Urinary bladder (tissue), 4 donors: ENCODE data around the gene RNF151. TPM values are rescaled to one million over a fixed set of nuclear protein-coding genes. Genes with fewer than 3 reads are reported as not detected.
A peak's percentile ranks its signal among the peaks of the same experiment; 100 is the strongest.
"Not testable (repeated sequence)": the region's sequence is repeated elsewhere in the genome, so short reads cannot be mapped to it uniquely, and the experiment has no call there.

Source experiments
- DNase-seq: peaks from one replicate; pipeline ENCODE4 v3.0.0-alpha.2; 2015; ENCODE audit errors: extremely low spot score
- H3K27ac ChIP-seq: one replicate; pipeline ENCODE4 v1.5.1; 2013; ENCODE audit warnings: low read depth, mild to moderate bottlenecking, moderate library complexity
- H3K36me3 ChIP-seq: one replicate; pipeline ENCODE4 v1.6.1; 2013; ENCODE audit warnings: mild to moderate bottlenecking, moderate library complexity; ENCODE audit not compliant: insufficient read depth
- H3K4me1 ChIP-seq: one replicate; pipeline ENCODE4 v1.6.1; 2013; ENCODE audit warnings: mild to moderate bottlenecking, moderate library complexity; ENCODE audit not compliant: insufficient read depth
- H3K4me3 ChIP-seq: one replicate; pipeline ENCODE4 v1.5.1; 2013; ENCODE audit warnings: low read depth, low read length
- WGBS: extraction: QIAGEN DNeasy Blood & Tissue Kit; methylation state at CpG from one replicate; pipeline ENCODE4 v1.1.7; 2013; 5-methylcytosine and 5-hydroxymethylcytosine counted together
- polyA plus RNA-seq: library from polyadenylated mRNA; stranded (reverse); fragments of 200-250 nt; gene quantifications from one replicate; pipeline ENCODE4 v1.2.3, GENCODE V29; 2013
- total RNA-seq: library from RNA; depleted of rRNA; stranded (reverse); fragments of >200 nt; gene quantifications from one replicate; pipeline ENCODE4 v1.2.3, GENCODE V29; 2014
- donor health status: healthy with polysubstance abuse.
- donor health status: healthy.

The RNF151 gene
- total and polyA plus RNA-seq, 2 donors, result not detected

DNA sequence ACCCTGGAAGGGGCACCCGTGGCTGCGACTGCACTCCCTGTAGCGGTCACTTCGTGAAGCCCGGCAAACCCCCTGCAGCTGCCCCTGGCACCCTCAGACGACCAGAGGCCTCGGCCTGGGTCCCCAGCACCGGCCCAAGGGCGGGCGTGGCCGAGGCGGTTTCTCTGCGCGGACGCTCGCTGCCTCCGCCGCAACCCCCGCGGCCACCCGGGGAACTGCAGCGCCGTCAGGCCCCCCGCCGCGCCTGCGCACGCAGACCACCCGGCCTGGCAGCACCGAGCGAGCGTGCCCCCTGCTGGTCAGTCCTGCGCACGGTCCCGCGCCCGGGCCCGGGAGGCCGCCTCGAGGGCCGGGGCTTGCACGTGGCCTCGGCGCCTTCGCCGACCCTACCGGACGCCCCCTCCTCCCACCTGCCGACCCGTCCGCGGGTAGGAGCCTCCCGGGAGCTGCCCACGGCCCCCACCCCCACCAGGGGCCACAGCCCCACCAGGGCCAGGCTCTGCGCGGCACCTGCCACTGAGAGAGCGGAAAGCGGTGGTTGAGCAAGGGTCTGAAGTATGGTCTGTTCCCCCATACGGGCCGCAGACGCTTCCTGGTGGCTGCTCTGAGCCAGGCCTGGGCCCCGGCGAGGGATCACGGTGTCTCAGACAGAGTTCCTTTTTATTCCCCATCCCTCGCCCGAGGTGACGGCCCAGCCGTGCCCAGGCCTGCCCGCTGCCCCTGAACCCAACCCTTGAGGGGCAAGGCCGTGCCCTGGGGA lies 36.9 kb upstream of the RNF151 start:
- DNase-seq, result peak; percentile 31
- H3K36me3 ChIP-seq, result no peaks in the 10 kb centered on the region
- 11% methylated on average over 70 of the region's 70 CpGs for WGBS
- peak overlapping the region; percentile 58 for H3K4me3 ChIP-seq
- H3K4me1 ChIP-seq, result no peaks in the 10 kb centered on the region
- no peak overlapping the region for H3K27ac ChIP-seq

DNA sequence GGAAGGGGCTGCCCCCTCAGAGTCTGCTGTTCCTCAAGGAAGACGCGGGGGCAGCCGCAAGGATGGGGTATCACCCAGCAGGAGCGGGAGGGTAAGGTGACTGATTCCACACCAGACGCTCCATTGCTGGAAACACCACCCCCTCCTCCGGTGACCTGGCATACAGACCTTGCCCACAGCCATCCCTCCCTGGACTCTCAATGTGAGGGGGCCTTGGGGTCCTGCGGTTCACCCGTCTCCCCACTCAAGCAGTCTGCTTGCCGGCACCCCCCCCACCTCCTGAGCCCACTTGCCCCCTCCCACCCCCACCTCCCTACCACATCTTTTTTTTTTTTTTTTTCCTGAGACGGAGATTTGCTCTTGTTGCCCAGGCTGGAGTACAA lies 36.3 kb upstream of the RNF151 start:
- WGBS, result 75% methylated on average over 10 of the region's 10 CpGs
- no peak for DNase-seq
- H3K36me3 ChIP-seq, result no peaks in the 10 kb centered on the region
- H3K4me3 ChIP-seq, result no peak overlapping the region
- H3K27ac ChIP-seq, result no peak overlapping the region
- no peaks in the 10 kb centered on the region for H3K4me1 ChIP-seq

DNA sequence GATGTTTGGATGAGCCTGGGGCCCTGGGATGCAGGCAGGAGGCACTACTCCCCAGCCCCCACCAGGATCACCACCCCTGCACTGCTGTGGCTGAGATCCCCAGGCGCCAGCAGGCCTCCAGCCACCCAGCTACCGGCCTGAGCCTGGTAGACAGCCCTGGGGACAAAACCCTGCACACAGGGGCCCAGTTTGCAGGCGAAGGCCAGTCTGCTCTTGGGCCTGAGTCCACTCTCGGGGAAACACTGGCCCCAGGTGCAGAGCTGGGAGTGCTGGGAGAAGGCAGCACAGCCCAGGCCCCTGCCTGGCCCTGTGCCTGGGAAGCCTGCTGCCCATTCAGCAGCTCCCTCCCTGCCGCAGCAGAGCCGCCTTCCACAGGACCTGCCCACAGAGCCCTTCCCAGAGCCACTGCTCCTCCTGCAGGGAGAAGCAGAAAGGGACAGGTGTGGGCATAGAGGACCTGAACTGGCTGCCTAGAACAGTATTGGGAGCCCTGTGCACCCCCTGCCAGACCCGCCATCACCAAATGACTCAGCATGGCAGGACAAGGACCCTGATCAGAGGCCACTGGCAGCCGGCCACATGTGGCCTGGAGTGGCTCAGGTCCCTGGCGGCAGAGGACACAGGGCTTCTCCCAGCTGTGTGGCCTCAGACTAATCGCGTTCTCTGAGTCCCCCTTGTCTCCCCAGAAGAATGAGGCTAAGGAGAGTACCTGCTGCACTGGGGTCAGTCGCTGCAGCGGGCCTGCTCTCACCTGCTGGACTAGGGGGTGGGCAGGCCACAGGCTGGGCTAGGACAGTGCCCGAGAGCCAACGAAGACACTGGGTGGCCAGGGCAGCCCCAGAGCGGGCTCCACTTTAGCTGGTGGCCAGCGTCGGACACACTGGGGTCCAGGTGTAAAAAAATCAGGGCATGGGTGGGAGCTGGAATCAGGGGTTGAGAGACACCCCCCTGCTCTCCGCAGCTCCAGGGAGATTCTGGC lies 34.3 kb upstream of the RNF151 start:
- Histone ChIP-seq H3K4me1 (no peaks in the 10 kb centered on the region), H3K36me3 (no peaks in the 10 kb centered on the region), H3K27ac (no peak overlapping the region), H3K4me3 (no peak overlapping the region)
- WGBS, result 66% methylated on average over 19 of the region's 19 CpGs
- DNase-seq, result no peak

DNA sequence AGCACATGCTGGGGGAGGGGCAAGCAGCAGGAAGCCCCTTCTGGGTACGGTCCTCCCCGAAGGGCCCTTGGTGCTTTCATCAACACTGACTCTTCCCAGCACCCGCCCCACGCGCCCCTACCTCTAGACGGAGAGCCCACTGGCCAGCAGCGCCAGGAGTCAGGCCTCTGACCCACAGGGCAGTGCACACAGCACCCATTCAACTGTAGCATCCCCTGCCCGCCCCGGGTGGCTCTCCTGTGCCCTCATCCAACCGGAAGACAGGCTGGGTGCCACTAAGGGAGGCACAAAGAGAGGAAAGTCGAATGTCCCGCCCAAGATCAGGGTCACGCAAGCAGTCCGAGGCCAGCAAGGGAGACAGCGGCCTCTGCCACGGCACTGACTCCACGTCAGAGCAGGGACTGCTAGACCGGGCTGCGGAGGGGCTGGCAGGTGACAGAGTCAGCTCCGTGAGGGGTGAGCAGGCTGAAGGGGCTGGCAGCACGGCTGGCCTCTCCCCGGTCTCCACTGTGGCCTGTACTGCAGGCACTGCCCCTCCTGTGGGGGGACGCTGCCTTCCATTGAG lies 33.5 kb upstream of the RNF151 start:
- Histone ChIP-seq H3K4me3 (no peak overlapping the region), H3K4me1 (no peaks in the 10 kb centered on the region), H3K27ac (no peak overlapping the region), H3K36me3 (no peaks in the 10 kb centered on the region)
- 68% methylated on average over 23 of the region's 23 CpGs for WGBS
- no peak for DNase-seq

DNA sequence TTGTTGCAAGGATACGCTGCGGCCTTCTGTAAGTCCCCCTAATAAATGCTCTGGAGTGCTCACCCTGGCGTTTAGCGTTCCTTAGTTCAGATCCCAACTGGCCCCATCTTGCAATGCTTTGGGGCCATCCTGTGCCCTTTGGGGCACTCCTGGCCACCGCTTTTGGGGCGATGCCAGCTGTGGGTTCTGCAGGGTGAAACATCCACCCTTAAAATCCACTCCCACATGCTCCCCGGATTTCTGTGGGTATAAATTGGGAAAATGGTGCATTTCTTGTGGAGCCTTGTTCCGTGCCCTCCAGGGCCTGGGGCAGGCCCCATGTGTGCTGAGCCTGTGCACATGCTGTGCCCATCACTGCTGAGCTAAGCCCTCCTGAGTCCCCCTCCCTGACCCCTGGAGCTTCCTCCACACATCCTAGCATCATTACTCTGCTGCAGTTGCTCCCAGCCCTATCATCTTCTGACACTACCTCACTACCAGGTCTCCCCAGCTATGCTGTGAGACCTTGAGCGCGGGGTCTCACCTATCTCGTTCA lies 29.6 kb upstream of the RNF151 start:
- no peak for DNase-seq
- no peak overlapping the region for H3K4me3 ChIP-seq
- no peaks in the 10 kb centered on the region for H3K4me1 ChIP-seq
- H3K27ac ChIP-seq, result no peak overlapping the region
- 92% methylated on average over 11 of the region's 11 CpGs for WGBS
- H3K36me3 ChIP-seq, result peaks cover 5% of the 10 kb centered on the region

DNA sequence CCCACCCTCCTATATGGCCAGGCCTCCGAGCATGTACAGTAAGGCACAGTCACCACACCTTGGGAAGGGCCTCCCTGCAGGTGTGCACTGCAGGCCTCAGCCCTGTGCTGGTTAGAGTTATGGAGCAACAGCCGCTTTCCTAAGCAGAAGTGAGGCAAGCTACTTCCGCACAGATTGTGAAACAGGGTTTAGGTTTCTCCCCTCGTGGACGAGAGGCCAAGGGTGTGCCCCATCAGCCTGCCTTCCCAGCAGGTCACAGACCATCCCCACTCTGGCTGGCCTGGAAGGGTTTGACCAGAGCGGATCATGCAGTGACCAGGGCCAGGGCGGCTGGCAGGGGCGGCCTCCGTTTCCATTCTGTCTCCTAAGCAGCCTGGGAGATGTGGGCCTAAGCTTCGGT lies 28.3 kb upstream of the RNF151 start:
- H3K4me1 ChIP-seq, result no peaks in the 10 kb centered on the region
- 94% methylated on average over 10 of the region's 10 CpGs for WGBS
- DNase-seq, result no peak
- no peak overlapping the region for H3K27ac ChIP-seq
- H3K36me3 ChIP-seq, result peaks cover 5% of the 10 kb centered on the region
- no peak overlapping the region for H3K4me3 ChIP-seq

DNA sequence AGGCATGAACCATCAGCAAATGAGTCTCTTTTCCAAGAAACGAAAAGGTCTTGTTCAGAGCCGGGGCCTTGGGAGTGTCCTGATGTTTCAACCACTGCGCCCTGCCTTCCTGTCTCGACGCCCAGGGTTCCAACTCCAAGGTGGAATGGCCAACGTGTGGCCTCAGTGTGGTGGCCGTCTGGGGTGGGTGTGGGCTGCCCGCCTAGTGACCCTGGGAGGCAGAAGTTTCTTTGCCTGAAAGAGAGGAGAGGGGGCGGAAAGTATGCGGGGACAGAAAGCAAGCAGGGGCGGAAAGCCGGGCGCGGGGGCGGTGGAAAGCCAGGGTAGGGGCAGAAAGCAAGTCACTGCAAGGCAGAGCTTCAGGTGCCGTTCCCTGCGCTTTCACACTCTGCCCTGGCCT lies 27.7 kb upstream of the RNF151 start:
- Histone ChIP-seq H3K4me3 (no peak overlapping the region), H3K36me3 (peaks cover 5% of the 10 kb centered on the region), H3K4me1 (no peaks in the 10 kb centered on the region), H3K27ac (no peak overlapping the region)
- DNase-seq, result no peak
- 93% methylated on average over 17 of the region's 17 CpGs for WGBS

DNA sequence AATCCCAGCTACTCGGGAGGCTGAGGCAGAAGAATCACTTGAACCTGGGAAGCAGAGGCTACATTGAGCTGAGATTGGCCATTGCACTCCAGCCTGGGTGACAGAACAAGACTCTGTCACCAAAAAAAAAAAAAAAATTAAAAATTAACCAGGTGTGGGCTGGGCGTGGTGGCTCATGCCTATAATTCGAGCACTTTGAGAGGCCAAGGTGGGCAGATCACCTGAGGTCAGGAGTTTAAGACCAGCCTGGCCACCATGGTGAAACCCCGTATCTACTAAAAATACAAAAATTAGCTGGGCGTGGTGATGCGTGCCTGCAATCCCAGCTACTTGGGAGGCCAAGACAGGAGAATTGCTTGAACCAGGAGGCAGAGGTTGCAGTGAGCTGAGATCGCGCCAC lies 26.8 kb upstream of the RNF151 start:
- H3K27ac ChIP-seq, H3K36me3 ChIP-seq, H3K4me1 ChIP-seq, DNase-seq, H3K4me3 ChIP-seq: not testable (repeated sequence)
- 95% methylated on average over 8 of the region's 8 CpGs for WGBS

DNA sequence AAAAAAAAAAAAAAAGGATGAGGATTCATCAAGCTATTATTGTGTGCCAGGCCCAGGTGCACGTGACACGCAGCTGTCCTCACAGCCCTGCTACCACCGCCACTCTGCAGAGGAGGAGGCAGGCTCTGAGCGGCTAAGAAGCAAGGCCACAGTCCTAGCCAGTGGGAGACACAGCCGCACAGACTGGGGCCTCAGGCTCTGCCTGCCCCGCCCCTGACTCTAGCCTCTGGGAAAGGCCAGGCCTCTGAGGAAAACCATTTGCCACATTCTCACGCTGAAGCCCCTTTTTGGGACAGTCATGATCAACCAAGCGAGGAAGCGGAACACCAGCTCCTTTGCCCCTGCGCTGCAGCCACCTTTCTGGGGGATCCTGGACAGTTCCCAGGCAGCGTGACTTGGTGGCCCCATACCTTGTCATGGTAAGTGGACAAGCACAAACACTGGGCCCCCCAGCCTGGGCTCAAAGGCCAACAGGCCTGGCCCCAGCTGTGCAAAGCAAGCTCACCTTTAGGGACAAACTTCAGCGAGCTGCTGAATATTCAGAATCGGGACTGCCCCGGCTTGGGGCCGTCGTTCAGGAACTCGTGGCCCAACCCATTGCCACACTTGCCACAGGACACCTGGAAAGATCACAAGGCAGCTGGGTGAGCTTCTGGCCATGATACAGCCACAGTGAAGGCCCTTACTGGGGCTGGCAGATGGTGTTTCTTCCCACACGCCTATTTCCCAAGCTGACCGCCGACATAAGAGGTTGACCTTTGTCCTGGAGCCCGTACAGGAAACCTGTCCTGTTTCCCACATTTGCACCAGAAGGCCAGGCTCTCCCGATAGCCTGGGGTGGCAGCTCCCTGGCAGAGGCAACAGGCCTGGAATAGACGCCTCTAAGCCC lies 26.1 kb upstream of the RNF151 start:
- H3K4me3 ChIP-seq, result no peak overlapping the region
- DNase-seq, result no peak
- no peaks in the 10 kb centered on the region for H3K4me1 ChIP-seq
- H3K27ac ChIP-seq, result no peak overlapping the region
- 93% methylated on average over 23 of the region's 23 CpGs for WGBS
- peaks cover 5% of the 10 kb centered on the region for H3K36me3 ChIP-seq

DNA sequence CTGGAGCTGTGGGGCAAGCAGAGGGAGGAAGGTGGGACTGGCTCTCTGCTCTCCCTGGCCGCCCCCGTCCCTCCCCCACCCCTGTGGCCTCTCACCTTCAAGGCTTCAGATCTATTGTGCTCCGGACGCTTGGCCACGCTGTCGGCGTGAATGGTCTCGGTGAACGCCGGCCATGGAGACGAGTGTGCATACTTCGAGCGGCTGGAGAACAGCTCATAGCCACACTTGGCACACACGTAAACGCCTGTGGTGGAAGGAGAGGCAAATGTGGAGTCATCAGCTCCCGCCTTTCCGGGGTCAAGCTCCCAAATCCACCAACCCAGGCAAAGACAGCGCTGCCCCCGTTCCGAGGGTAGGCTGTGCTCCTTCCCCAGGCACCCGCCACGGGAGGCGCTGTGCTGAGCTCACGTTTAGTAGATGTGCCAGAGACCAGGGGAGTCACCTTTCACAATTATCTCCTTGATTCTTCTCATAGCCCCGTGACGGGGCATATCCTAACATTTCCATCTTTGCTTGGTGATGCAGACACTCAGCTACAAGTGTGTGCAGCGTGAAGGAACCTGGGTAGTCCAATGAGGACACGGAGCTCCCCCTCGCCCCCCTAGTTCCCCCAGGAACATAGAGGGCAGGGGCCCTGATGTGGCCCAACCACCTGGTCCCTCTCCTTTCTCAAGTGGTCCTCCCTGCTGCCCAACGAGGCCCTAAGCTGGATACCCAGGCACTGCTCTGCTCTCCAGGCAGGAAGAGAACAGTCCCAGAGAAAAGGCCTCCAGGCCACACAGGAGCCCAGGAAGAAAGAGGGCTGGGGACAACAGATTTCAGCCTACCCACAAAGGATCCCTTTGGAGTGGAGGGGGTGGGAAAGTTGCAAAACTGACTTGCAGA lies 25.3 kb upstream of the RNF151 start:
- peaks cover 5% of the 10 kb centered on the region for H3K36me3 ChIP-seq
- no peak overlapping the region for H3K4me3 ChIP-seq
- WGBS, result 84% methylated on average over 30 of the region's 30 CpGs
- H3K4me1 ChIP-seq, result no peaks in the 10 kb centered on the region
- DNase-seq, result no peak
- no peak overlapping the region for H3K27ac ChIP-seq

DNA sequence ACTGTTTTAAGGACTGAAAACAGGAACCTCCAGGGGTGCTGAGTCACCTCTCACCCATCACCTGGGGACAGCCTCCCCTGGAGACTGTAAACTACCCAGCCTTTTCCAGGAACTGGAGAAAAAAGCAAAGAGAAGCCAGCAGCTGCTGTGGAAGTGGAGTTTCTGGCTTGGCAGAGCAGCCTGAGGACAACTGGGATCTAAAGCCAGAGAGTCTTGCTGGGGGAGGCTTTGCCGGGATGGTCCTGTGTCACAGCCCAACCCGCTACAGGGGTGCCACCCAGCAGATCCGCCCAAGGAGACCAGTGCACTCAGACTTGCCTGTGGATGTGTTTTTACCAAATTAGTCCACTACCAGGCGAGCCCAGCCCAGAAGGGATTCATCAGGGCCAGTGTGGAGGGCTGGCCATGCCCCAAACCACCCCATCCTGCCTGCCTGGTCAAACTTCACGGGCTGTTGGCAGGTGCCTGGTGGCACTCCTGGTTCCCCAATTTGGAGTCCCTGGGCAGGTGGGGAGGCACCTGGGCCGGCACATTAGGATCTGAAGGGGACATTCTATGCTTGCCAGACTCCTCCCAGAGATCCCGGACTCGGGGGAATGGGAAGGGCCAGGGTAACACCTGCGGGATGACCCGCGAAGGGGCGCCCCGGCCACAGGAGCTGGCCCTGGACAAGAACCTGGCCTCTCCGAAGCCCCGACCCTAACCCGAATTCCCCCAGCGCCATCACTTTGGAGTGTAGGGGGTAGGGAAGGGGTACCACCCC lies 24.4 kb upstream of the RNF151 start:
- peak overlapping the region; percentile 74 for H3K4me3 ChIP-seq
- H3K36me3 ChIP-seq, result peaks cover 5% of the 10 kb centered on the region
- H3K4me1 ChIP-seq, result no peaks in the 10 kb centered on the region
- H3K27ac ChIP-seq, result no peak overlapping the region
- WGBS, result 18% methylated on average over 17 of the region's 17 CpGs
- no peak for DNase-seq
